SKM-1 (cell line): ENCODE data around the gene SIGLECL1.

ENCODE experiments used
- DNase-seq: peaks from one replicate; lab custom pipeline; 2025; ENCODE audit not compliant: unreplicated experiment; lab: John Stamatoyannopoulos, UW

Gene SIGLECL1

GRCh38 chr19:51295382-51296126, 44.7 kb downstream of the SIGLECL1 start:
- DNase-seq: no peak

- no peak for DNase-seq
Observed at GRCh38 chr19:51296336-51297093, 45.6 kb downstream of the SIGLECL1 start.

DNA sequence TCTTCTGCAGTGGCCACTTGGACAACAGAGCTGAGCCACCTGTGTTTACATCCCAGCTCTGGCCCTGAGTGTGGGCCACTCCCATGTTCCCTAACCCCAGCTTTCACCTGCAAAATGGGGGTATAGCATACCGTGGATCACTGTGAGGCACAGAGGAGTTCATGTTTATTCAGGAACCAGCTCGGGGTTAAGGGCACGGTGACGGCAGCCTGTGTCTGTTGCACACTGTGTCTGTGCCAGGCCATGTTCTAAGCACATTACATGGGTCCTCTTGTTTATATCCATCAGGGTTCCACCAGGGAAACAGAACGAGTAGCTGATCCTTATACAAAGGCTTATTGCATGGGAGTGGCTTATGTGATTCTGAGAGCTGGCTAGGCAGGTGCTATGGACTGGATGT, 46.5 kb downstream of the SIGLECL1 start:
- DNase-seq: no peak

- no peak for DNase-seq
Observed at GRCh38 chr19:51301266-51301665, 50.4 kb downstream of the SIGLECL1 start.

DNA sequence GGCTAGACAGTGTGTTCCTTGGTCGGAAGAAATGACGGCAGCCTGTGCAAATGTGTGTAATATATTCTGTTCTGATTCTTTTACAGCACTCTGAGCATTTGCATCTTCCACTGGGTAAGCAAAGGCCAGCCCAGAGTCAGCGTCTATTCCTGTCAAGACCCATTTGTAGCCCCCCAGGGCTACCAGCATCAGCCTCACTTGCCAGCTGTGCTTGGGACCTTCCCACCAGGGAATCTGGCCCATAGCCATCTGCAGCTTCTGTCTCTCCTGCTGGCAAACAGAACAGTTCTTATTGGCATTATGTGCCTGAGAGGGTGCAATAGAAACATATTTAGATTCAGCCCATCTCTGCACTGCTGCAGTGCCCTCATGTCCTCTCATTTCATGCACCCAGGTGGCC, 54.6 kb downstream of the SIGLECL1 start:
- DNase-seq: no peak

DNA sequence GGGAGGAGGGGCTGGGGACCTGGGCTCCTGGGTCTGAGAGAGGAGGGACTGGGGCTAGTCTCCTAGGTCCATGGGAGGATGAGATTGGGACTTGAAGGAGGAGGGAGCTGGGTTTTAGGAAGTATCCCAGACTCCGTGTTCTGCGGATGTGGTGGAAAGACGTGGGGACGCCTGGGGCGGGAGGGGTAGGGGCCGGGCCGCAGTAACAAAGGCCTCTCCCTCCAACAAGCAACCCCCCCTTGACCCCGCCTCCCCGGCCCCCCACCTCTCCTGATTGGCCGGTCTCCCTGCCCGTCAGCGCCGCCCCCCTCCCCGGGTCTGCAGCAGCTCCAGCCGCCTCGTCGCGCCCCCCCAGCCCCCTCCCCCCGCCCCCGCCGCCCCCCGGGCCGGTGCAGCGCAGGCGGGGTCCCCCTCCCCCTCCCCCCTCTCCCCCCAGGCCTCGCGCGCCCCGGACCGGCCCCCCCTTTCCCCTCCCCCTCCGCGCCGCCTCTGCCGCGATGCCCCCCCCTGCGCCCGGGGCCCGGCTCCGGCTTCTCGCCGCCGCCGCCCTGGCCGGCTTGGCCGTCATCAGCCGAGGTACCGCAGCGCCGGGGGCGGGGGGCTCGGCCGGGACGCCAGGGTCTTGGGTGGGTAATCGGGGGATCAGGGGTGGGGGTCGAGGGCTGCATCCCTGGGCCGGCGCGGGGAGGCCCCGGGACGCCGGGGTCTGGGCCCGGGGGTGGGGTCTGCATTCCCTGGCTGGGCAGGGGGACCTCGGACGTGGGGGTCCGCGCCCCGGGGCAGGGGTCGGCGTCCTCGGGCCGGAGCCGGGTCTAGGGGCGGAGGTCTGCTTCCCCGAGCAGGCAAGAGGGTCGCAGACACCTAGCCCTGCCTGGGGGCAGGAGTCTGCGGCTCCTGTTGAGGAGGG, 60.7 kb downstream of the SIGLECL1 start, which contains the start of gene IGLON5:
Gene IGLON5, plus strand, starts transcription at position 294 of the 907 bp plus-strand sequence. Its CDS starts 204 bp downstream, at position 498.
- no peak for DNase-seq

DNA sequence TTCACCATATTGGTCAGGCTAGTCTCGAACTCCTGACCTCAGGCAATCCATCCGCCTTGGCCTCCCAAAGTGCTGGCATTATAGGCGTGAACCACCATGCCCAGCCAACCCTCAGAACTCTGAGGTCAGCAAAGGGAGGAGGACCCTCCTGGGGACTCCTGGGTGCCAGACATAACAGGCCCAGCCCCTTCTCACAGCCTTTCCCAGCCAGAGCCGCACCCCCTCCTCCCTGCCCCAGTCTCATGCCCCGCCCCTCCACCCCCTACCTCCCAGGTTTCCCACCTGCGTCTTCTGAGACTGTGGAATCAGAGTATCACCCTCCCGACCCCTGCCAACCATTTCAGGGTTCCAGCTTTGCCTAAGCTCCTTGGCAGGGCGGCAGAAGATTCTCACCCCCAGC, 65.8 kb downstream of the SIGLECL1 start:
- DNase-seq: no peak

- no peak for DNase-seq
Observed at GRCh38 chr19:51317376-51317775, 66.5 kb downstream of the SIGLECL1 start.

DNA sequence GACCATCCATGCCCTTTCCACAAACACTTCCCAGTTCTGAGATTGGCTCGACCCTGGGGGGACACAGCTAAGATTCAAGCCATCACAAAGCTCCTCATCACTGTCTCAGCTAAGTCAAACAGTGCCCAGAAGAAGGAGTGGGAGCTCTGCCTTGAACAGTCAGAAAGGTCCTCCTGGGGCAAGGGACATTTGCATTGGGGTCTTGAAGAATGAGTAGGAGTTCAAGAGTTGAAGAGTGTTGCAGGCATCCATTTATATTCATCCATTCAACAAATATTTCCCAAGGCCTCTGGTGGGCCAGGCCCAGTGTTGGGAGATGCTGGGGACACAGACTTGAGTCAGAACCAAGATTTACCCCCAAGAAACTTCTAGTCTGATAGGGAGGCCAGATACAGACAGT, 67.1 kb downstream of the SIGLECL1 start:
- DNase-seq: no peak
